ENCODE results near the gene ZBTB7A. TPM values are rescaled to one million over a fixed set of nuclear protein-coding genes. Genes with fewer than 3 reads are reported as not detected.

Gene ZBTB7A
- polyA plus RNA-seq, 2 of the 4 experiments (the other 2 are of a cell fraction): 2.3 to 11.6 TPM

DNA sequence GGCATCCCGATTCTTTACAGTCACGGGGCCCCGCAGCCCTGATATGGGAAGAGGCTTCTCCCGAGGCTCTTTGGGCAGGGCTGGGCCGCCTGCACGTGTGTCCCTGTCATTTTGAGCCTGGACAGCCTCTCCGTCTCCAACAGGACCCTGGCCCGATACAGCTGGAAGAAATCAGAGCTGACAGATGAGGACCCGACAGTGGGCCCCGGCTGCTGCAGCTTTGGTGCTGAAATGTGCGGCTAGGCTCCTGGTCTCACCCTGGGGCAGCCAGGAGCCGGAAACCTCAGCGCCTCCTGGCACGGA is 55.9 kb downstream of the ZBTB7A start:
- TF ChIP-seq RFX5 (IDR thresholded peaks at IDR 0.05) (no peak), MAZ (IDR thresholded peaks at IDR 0.05; ENCODE audit: borderline replicate concordance, low read depth, low read length) (no peak), EHMT2 (IDR thresholded peaks at IDR 0.05; ENCODE audit: low read depth) (no peak), JUN (IDR thresholded peaks at IDR 0.05) (no peak), CEBPB (IDR thresholded peaks at IDR 0.05) (no peak), ESRRA (IDR thresholded peaks at IDR 0.05; ENCODE audit: borderline replicate concordance, low read length) (no peak), CHD4 (IDR thresholded peaks at IDR 0.05; ENCODE audit: borderline replicate concordance) (no peak)
- ChIA-PET CTCF (no interaction called here), POLR2A (no interaction called here)
- FAIRE-seq (no peak), DNase-seq (ENCODE audit: low read depth in 1 of 2, low spot score in 1 of 2) (no peak), ATAC-seq (no peak)
- peaks cover 13% of the 10 kb centered on the region; the same call in 1 of the 3 replicates for H3K4me1 ChIP-seq
- H3K27ac ChIP-seq: no peak overlapping the region
- no peak overlapping the region for H3K4me2 ChIP-seq
- 93% methylated on average over 4 of the region's 14 CpGs for WGBS (ENCODE audit: missing lambda C conversion rate)
- H3K4me3 ChIP-seq: no peak overlapping the region
- H3K9me3 ChIP-seq: no peaks in the 10 kb centered on the region

DNA sequence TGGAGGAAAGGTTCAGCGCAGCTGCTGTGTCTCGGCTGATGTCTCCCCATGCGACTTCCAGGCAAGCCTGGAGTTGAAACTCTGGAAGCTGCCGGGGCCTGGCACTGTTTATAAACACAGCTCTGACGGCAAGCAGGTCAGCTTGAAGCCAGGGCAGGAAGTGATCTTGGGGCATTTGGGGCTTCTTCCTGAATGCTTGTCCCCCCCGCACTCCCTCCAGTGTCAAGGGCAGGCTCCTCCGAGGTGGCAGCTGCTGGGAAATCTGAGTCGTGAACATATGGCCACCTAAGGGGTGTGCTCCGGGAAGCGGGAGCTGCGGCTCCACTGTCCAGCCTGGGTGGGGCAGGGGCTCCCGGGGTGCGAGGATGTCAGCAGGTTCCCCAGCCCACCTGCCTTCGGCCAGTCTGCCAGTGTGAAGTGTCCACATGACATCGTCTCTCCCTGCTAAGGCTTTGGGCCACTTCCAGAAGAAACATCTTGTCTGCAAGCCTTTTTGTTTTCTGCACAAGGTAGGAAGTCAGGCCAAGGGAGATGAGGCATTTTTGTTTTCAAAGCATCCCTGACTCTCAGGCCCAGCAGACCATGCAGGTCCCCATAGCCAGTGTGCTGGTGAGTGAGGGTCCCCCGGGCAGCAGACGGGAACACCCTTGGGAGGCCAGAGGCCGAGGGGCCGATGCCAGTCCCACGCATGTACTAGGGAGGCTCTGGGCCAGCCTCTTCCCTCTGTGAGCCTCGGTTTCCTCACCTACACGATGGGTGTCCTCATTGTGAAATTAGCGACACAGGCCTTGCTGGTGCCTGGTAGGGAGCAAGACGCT is 56.5 kb downstream of the ZBTB7A start:
- ChIA-PET POLR2A (no interaction called here), CTCF (interaction anchor here (0.7 to 1.0 kb wide), 2 partner anchors 19 to 24 kb away, joined by 3 read pairs; no protein-coding TSS in a partner anchor)
- no peak for ATAC-seq
- no peak for DNase-seq (ENCODE audit: low read depth in 1 of 2, low spot score in 1 of 2)
- 100% methylated on average over 1 of the region's 24 CpGs for WGBS (ENCODE audit: missing lambda C conversion rate)
- H3K4me3 ChIP-seq: no peak overlapping the region
- no peak for FAIRE-seq
- TF ChIP-seq, protein P1, sequence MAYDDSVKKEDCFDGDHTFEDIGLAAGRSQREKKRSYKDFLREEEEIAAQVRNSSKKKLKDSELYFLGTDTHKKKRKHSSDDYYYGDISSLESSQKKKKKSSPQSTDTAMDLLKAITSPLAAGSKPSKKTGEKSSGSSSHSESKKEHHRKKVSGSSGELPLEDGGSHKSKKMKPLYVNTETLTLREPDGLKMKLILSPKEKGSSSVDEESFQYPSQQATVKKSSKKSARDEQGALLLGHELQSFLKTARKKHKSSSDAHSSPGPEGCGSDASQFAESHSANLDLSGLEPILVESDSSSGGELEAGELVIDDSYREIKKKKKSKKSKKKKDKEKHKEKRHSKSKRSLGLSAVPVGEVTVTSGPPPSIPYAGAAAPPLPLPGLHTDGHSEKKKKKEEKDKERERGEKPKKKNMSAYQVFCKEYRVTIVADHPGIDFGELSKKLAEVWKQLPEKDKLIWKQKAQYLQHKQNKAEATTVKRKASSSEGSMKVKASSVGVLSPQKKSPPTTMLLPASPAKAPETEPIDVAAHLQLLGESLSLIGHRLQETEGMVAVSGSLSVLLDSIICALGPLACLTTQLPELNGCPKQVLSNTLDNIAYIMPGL (CRISPR knock-in tag; IDR thresholded peaks at IDR 0.05; ENCODE audit: borderline replicate concordance): no peak
- TF ChIP-seq HDAC2 (IDR thresholded peaks at IDR 0.05): no peak
- TF ChIP-seq, protein P2, sequence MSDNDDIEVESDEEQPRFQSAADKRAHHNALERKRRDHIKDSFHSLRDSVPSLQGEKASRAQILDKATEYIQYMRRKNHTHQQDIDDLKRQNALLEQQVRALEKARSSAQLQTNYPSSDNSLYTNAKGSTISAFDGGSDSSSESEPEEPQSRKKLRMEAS (IDR thresholded peaks at IDR 0.05): no peak
- no peak for TF ChIP-seq ZC3H11A (IDR thresholded peaks at IDR 0.05)
- no peak for TF ChIP-seq SMC3 (IDR thresholded peaks at IDR 0.05)
- TF ChIP-seq GATA3 (IDR thresholded peaks at IDR 0.05; ENCODE audit: borderline replicate concordance): no peak
- no peak for TF ChIP-seq RCOR1 (IDR thresholded peaks at IDR 0.05; ENCODE audit: low read depth, low read length)
- TF ChIP-seq NR3C1 (IDR thresholded peaks at IDR 0.05): no peak
- H3K4me2 ChIP-seq: no peak overlapping the region
- no peaks in the 10 kb centered on the region for H3K9me3 ChIP-seq
- H3K27ac ChIP-seq: no peak overlapping the region
- peaks cover 13% of the 10 kb centered on the region; the same call in 1 of the 3 replicates for H3K4me1 ChIP-seq

DNA sequence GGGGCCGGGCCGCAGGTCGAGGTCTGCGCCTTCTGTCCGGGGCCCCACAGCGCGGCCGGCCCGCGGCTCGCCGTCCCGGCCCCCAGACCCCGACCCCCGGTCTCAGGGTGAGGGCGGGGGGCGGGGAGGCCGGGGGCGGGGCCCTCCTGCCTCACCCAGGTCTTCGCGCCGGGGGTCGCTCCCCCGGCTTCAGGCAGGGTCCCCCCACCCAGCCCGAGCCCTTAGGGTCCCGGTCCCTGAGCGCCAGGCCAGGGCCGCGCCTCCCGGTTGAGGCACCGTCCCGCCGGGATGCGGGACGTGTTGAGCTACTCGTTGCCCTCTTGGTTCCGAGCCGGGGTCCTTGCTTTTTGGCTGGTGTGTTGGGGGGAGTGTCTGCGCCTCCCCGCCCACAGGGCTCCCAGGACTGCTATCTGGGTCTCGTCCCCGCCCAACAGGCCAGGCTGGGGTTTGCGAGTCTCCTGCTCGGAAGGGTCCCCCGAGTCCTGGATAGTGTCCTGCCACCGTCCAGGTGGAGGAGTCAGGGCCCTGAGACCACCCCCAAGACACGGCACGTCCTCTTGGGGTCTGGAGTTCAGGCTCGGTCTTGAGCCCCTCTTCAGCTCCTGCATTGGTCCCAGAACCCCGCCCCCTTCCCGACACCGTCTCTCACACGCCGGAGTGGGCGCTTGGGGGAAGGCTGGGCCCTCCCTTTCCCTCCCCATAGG is 58.7 kb downstream of the ZBTB7A start:
- POLR2A ChIA-PET: interaction anchor here (1.1 kb wide), 1 partner anchor 239 kb away, joined by 3 read pairs; the partner anchor contains the start of gene YJU2
- WGBS (ENCODE audit: missing lambda C conversion rate): 2% methylated on average over 6 of the region's 55 CpGs
- Histone ChIP-seq H3K9me3 (no peaks in the 10 kb centered on the region), H3K4me1 (peaks cover 13% of the 10 kb centered on the region; the same call in 1 of the 3 replicates), H3K27ac (peak overlapping the region; percentile 97 to 99), H3K4me2 (peak overlapping the region; percentile 77), H3K4me3 (peak overlapping the region; percentile 96)
- CTCF ChIA-PET: interaction anchor here (0.5 to 1.5 kb wide), 5 partner anchors 11 to 199 kb away, joined by 3 to 6 read pairs (median 4); no protein-coding TSS in a partner anchor
- ATAC-seq (peak; percentile 9 to 23; a peak in 3 of 6 replicates), FAIRE-seq (no peak), DNase-seq (ENCODE audit: low read depth in 1 of 2, low spot score in 1 of 2) (no peak)
- TF ChIP-seq HOXB13 (CRISPR knock-in tag; IDR thresholded peaks at IDR 0.05; ENCODE audit: low read depth) (no peak), RFX5 (IDR thresholded peaks at IDR 0.05) (no peak)
- TF ChIP-seq, protein P3, sequence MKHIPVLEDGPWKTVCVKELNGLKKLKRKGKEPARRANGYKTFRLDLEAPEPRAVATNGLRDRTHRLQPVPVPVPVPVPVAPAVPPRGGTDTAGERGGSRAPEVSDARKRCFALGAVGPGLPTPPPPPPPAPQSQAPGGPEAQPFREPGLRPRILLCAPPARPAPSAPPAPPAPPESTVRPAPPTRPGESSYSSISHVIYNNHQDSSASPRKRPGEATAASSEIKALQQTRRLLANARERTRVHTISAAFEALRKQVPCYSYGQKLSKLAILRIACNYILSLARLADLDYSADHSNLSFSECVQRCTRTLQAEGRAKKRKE (CRISPR knock-in tag; IDR thresholded peaks at IDR 0.05; ENCODE audit: low read depth): no peak

Measured in A549 (cell line).